Suprapubic skin (tissue), 4 donors: Measurements from ENCODE around the gene GNAT1.

Experiments
- CTCF ChIP-seq, 2 donors: fragments of 200-600 bp in 1 of 2; fragments of 450-650 bp in 1 of 2; sonication (generic) in 1 of 2; IDR thresholded peaks; one replicate each; pipeline ENCODE4 v1.5.1; 2016 to 2019; ENCODE audit warnings: antibody characterized with exemption in 2 of 2, mild to moderate bottlenecking in 1 of 2, moderate library complexity in 1 of 2
- EP300 ChIP-seq: sonication (generic); formaldehyde crosslinking; IDR thresholded peaks from one replicate; pipeline ENCODE4 v1.6.1; 2017; ENCODE audit warnings: antibody characterized with exemption
- POLR2A ChIP-seq, 2 donors: fragments of 450-650 bp; IDR thresholded peaks; one replicate each; pipeline ENCODE4 v1.6.1; 2017; ENCODE audit warnings: antibody characterized with exemption in 2 of 2, mild to moderate bottlenecking in 2 of 2, moderate library complexity in 2 of 2
- POLR2AphosphoS5 ChIP-seq, 3 donors: sonication (generic); formaldehyde crosslinking; IDR thresholded peaks; one replicate each; pipeline ENCODE4 v1.6.1; 2017; ENCODE audit warnings: antibody characterized with exemption in 3 of 3

GRCh38 chr3:50220109-50220508 lies 28.7 kb downstream of the GNAT1 start:
- TF ChIP-seq POLR2AphosphoS5 (IDR thresholded peaks at IDR 0.05) (no peak), CTCF (IDR thresholded peaks at IDR 0.05) (no peak), POLR2A (IDR thresholded peaks at IDR 0.05) (no peak), EP300 (no peak)
